Measurements from ENCODE around the gene AKT2. TPM values are rescaled to one million over a fixed set of nuclear protein-coding genes. Genes with fewer than 3 reads are reported as not detected.
"Not testable (repeated sequence)": the region's sequence is repeated elsewhere in the genome, so short reads cannot be mapped to it uniquely, and the experiment has no call there.

AKT2 gene
- total RNA-seq, result 22.6 and 30.1 TPM in 2 replicates

- DNase-seq (ENCODE audit: low read depth, low spot score), result peak; percentile 11
These were observed at the start of gene AKT2 for GRCh38 chr19:40284501-40285352. TSS of gene AKT2 (minus strand) at chr19:40285345. CDS start at chr19:40265267, 20,078 bp downstream.

DNA sequence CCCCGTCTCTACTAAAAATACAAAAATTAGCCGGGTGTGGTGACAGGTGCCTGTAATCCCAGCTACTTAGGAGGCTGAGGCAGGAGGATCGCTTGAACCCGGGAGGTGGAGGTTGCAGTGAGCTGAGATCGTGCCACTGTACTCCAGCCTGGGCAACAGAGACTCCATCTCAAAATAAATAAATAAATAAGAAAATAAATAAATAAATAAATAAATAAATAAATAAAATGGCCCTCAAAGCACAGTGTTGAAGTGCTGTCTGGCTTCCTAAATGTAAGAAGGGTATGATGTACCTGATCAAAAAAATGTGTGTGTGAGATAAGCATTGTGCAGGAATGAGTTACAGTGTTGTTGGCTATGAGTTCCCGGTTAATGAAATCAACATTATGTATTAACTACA, 47.9 kb upstream of the AKT2 start:
- not testable (repeated sequence) for DNase-seq (ENCODE audit: low read depth, low spot score)

DNA sequence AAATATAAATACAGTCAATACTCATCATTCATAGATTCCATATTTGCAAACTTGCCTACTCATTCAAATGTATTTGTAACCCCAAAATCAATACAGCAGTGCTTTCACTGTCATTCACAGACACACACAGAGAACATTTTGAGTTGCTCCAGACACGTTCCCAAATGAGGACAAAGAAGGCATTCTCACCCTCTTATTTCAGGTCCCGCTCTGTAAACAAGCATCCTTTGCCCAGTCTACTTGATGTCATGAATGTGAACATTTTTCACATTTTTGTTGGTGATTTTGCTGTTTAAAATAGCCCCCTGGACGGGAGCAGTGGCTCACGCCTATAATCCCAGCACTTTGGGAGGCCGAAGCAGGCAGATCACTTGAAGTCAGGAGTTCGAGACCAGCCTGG, 47.5 kb upstream of the AKT2 start:
- no peak for DNase-seq (ENCODE audit: low read depth, low spot score)

- DNase-seq (ENCODE audit: low read depth, low spot score), result no peak
These were observed 45.9 kb upstream of the AKT2 start for GRCh38 chr19:40331052-40331451.

GRCh38 chr19:40326201-40326600, 41.1 kb upstream of the AKT2 start:
- DNase-seq (ENCODE audit: low read depth, low spot score), result no peak

- DNase-seq (ENCODE audit: low read depth, low spot score), result no peak
These were observed 38.6 kb upstream of the AKT2 start for GRCh38 chr19:40323705-40324104.

GRCh38 chr19:40322951-40323615, 37.9 kb upstream of the AKT2 start:
- DNase-seq (ENCODE audit: low read depth, low spot score), result no peak

GRCh38 chr19:40322271-40322610, 37.1 kb upstream of the AKT2 start:
- DNase-seq (ENCODE audit: low read depth, low spot score), result no peak

- DNase-seq (ENCODE audit: low read depth, low spot score), result no peak
These were observed 36.6 kb upstream of the AKT2 start for GRCh38 chr19:40321566-40322270.

DNA sequence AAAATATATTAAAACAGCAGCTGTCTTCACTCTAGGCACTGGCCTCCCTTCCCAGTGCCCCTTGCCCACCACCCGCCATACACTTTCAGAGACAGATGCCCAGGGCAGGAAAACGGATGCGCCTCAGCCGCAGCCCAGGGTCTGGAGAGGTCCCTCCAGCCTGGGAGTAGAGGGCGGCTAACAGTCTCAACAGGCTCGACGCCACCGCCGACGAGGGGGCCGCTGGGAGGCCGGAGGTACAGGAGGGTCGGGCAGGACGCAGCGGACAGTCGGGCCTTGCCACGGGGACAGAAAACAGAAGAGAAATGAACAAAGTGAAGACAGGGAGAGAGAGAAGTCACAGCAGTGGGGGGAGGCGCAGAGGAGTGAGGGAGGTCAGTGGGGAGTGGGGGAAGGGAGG, 35.9 kb upstream of the AKT2 start:
- no peak for DNase-seq (ENCODE audit: low read depth, low spot score)

GRCh38 chr19:40320558-40320935, 35.4 kb upstream of the AKT2 start:
- DNase-seq (ENCODE audit: low read depth, low spot score), result no peak

DNA sequence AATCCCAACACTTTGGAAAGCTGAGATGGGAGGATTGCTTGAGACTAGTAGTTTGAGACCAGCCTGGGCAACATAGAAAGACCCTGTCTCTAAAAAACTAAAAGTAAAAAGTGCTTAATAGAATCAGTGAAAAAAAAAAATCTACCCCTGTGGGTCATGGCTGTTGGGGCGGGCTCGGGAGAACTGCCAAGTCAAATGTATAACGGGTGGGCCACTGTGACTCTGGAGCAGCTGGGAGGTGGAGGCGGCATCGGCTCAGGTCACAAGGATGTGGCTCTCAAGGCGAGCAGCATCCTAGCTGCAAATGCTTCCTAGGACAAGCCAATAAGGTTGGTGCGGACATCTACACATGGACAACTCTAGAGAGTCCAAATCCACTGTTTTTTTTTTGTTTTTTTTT, 32.2 kb upstream of the AKT2 start:
- DNase-seq (ENCODE audit: low read depth, low spot score), result no peak

- DNase-seq (ENCODE audit: low read depth, low spot score), result no peak
These were observed 30.8 kb upstream of the AKT2 start for GRCh38 chr19:40315812-40316470.

GRCh38 chr19:40314656-40315055, 29.5 kb upstream of the AKT2 start:
- no peak for DNase-seq (ENCODE audit: low read depth, low spot score)

- DNase-seq (ENCODE audit: low read depth, low spot score), result no peak
These were observed 28.3 kb upstream of the AKT2 start for GRCh38 chr19:40313229-40313983.

DNA sequence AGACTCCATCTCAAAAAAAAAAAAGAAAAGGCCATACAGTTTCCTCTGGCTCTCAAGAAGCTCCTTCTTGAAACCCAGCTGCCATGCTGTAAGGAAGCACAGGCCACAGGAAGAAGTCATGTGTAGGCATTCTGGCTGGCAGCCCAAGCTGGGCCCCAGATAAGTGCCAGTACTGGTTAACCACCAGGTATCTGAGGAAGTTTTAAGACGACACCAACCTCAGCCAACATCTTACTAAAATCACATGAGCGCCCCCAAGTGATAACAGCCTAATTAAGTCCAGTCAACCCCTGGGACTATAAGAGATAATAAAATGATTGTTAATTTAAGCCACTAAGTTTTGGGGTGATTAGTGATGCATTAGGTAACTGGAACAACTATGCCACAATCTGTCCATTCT, 27.4 kb upstream of the AKT2 start:
- no peak for DNase-seq (ENCODE audit: low read depth, low spot score)

DNA sequence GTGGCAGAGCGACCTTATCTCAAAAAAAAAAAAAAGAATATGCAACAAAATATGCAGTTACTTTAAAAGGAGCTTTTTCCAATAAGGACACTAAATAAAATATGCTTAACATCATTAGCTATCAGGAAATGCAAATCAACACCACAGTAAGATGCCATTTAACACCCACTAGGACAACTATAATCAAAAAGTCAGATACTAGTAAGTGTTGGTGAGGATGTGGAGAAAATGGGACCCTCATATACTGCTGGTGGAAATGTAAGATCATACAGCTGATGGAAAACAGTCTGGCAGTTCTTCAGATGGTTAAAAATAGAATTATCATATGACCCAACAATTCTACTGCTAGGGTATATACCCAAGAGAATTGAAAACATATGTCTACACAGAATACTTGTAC, 24.5 kb upstream of the AKT2 start:
- no peak for DNase-seq (ENCODE audit: low read depth, low spot score)

GRCh38 chr19:40305403-40305802, 20.3 kb upstream of the AKT2 start:
- peak; percentile 76 for DNase-seq (ENCODE audit: low read depth, low spot score)

GRCh38 chr19:40304306-40304705, 19.2 kb upstream of the AKT2 start:
- DNase-seq (ENCODE audit: low read depth, low spot score), result no peak

- DNase-seq (ENCODE audit: low read depth, low spot score), result no peak
These were observed 18.6 kb upstream of the AKT2 start for GRCh38 chr19:40303765-40304164.
